Stimulated activated CD4-positive, alpha-beta T cell treated with anti-CD3 and anti-CD28 coated beads, Interleukin-1b, Interleukin-23, amount 100 ng/mL, for 48 hours (primary cell): Measurements from ENCODE around the gene FILIP1.

Experiments used
- DNase-seq: peaks from one replicate; pipeline ENCODE4 v3.0.0-alpha.2; 2020

The FILIP1 gene

DNA sequence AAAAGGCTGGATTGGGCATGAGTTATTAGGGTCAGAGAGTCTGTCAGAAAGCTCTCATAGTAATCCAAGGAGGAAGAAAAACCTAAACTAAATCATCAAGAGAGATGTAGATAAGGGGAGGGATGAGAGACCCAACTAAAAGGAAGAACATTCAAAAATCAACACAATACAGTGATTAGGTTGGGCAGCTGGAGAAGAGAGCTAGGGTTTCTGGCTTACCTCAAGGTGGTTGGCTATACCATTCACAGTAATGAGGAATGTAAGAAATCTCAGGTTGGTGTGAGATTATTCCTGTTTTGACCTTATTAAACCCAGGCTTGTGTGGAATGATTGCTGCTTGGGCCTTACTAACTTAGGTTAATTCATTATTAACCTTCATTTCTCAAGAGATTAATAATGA is 243.8 kb downstream of the FILIP1 start:
- DNase-seq: no peak

GRCh38 chr6:75246386-75246785 is 247.2 kb downstream of the FILIP1 start:
- no peak for DNase-seq

- DNase-seq: no peak
Measured at GRCh38 chr6:75244063-75244584, 249.5 kb downstream of the FILIP1 start.

GRCh38 chr6:75243333-75244062 is 250.1 kb downstream of the FILIP1 start, which contains the start of gene COX7A2:
COX7A2 (minus strand) TSS chr6:75243801; CDS start chr6:75243734, 67 bp downstream.
- DNase-seq: peak; percentile 90
